GM12878 (cell line): ENCODE measurements around the gene SBF1. TPM values are rescaled to one million over a fixed set of nuclear protein-coding genes. Genes with fewer than 3 reads are reported as not detected.

Experiments used
- ATAC-seq: fragments of 200-7000 bp; cut with Tn5 transposase; 3 replicates; pipeline ENCODE4 v1.9.1; 2020; ENCODE audit warnings: mild to moderate bottlenecking, moderate library complexity
- BruUV-seq: library from RNA; stranded (reverse); fragments of 400-500 nt; replicated peaks from 2 replicates; lab custom pipeline; 2021; lab: Mats Ljungman, UMichigan
- CTCF ChIA-PET: fragments of 300-600 bp; sonication (Branson Sonifier 250); formaldehyde crosslinking; extraction: SDS; loops from one replicate; lab custom pipeline; 2021; ENCODE audit warnings: inconsistent platforms; lab: Yijun Ruan, JAX
- POLR2A ChIA-PET: fragments of 350-600 bp; formaldehyde crosslinking; extraction: SDS; loops from one replicate; lab custom pipeline; 2021; ENCODE audit warnings: inconsistent platforms; lab: Charles Lee
- RAD21 ChIA-PET: fragments of 300-600 bp; sonication (Branson Sonifier 250); formaldehyde crosslinking; loops from one replicate; lab custom pipeline; 2023; ENCODE audit warnings: antibody characterized with exemption; ENCODE audit not compliant: unreplicated experiment; lab: Charles Lee
- SMC1A ChIA-PET: fragments of 300-600 bp; sonication (Branson Sonifier 250); formaldehyde crosslinking; loops from one replicate; lab custom pipeline; 2023; ENCODE audit not compliant: unreplicated experiment, uncharacterized antibody; lab: Charles Lee
- DNase-seq: peaks from one replicate; pipeline ENCODE4 v3.0.0-alpha.2; 2011; ENCODE audit warnings: low read depth, low spot score
- FAIRE-seq: peaks from 3 replicates; lab custom pipeline; 2011; peaks lifted over from hg19 to GRCh38; lab: Jason Lieb, UNC
- H2AFZ ChIP-seq: 2 replicates; pipeline ENCODE4 v1.6.0; 2011; ENCODE audit warnings: low read depth, low read length, control low read depth; ENCODE audit not compliant: control insufficient read depth
- H3K27ac ChIP-seq: 2 replicates; pipeline ENCODE4 v1.5.1; 2011; ENCODE audit warnings: control low read depth; ENCODE audit not compliant: control insufficient read depth, insufficient read depth
- H3K27me3 ChIP-seq, 2 experiments: replicated peaks in 1 of 2; 2 replicates each; pipeline versions ENCODE4 v1.6.0 to v1.6.1; 2011; ENCODE audit warnings: low read length in 1 of 2; ENCODE audit not compliant: control insufficient read depth in 2 of 2, insufficient read depth in 2 of 2
- H3K36me3 ChIP-seq, 2 experiments: 2 replicates each; pipeline ENCODE4 v1.5.1; 2011; ENCODE audit warnings: low read length in 1 of 2; ENCODE audit not compliant: control insufficient read depth in 2 of 2, insufficient read depth in 2 of 2
- H3K4me1 ChIP-seq: 2 replicates; pipeline ENCODE4 v1.6.1; 2011; ENCODE audit warnings: mild to moderate bottlenecking, low read length, moderate library complexity, mixed read lengths; ENCODE audit not compliant: control insufficient read depth, insufficient read depth
- H3K4me2 ChIP-seq: 2 replicates; pipeline ENCODE4 v1.6.0; 2011; ENCODE audit warnings: control low read depth; ENCODE audit not compliant: control insufficient read depth, insufficient read depth
- H3K4me3 ChIP-seq: fragments of 200-600 bp; sonication (generic); 2 replicates; pipeline ENCODE4 v1.5.1; 2016
- H3K79me2 ChIP-seq: 2 replicates; pipeline ENCODE4 v1.6.0; 2011; ENCODE audit warnings: low read length; ENCODE audit not compliant: control insufficient read depth, insufficient read depth
- H3K9ac ChIP-seq: 2 replicates; pipeline ENCODE4 v1.8.0; 2011; ENCODE audit warnings: low read length, control low read depth, mixed read lengths; ENCODE audit not compliant: control insufficient read depth, insufficient read depth
- H3K9me3 ChIP-seq: replicated peaks from 3 replicates; pipeline ENCODE4 v1.5.1; 2011; ENCODE audit warnings: mild to moderate bottlenecking, low read length; ENCODE audit not compliant: control insufficient read depth, insufficient read depth
- H4K20me1 ChIP-seq: 2 replicates; pipeline ENCODE4 v1.6.0; 2011; ENCODE audit not compliant: control insufficient read depth, insufficient read depth
- EP300 ChIP-seq, 2 experiments: fragments of 150-350 bp in 1 of 2; IDR thresholded peaks; 2 replicates each; pipeline ENCODE4 v1.6.1; 2011 to 2012; ENCODE audit warnings: low read depth in 2 of 2, low read length in 2 of 2, borderline replicate concordance in 1 of 2, improper control_type of control experiment in 1 of 2, inconsistent platforms in 1 of 2; ENCODE audit not compliant: control insufficient read depth in 1 of 2
- GATAD2B ChIP-seq: fragments of 450-650 bp; conservative IDR thresholded peaks from 2 replicates; pipeline ENCODE4 v1.6.1; 2017; ENCODE audit warnings: low read depth, mild to moderate bottlenecking, moderate library complexity
- IRF4 ChIP-seq: IDR thresholded peaks from 2 replicates; pipeline ENCODE4 v1.6.1; 2011; ENCODE audit warnings: low read depth, low read length
- MEF2A ChIP-seq: IDR thresholded peaks from 2 replicates; pipeline ENCODE4 v1.6.1; 2011; ENCODE audit warnings: low read depth, mild to moderate bottlenecking, low read length, moderate library complexity; ENCODE audit not compliant: insufficient read depth
- NFYA ChIP-seq: IDR thresholded peaks from 2 replicates; pipeline ENCODE4 v1.6.1; 2011; ENCODE audit warnings: low read depth, mild to moderate bottlenecking, low read length, improper control_type of control experiment, borderline replicate concordance
- NFYB ChIP-seq: IDR thresholded peaks from 2 replicates; pipeline ENCODE4 v1.6.1; 2011; ENCODE audit warnings: low read depth, mild to moderate bottlenecking, low read length, improper control_type of control experiment, moderate library complexity; ENCODE audit not compliant: insufficient read depth
- PAX5 ChIP-seq: IDR thresholded peaks from 2 replicates; pipeline ENCODE4 v1.6.1; 2011; ENCODE audit warnings: low read depth, low read length, borderline replicate concordance
- PAX8 ChIP-seq: fragments of 450-650 bp; IDR thresholded peaks from 2 replicates; pipeline ENCODE4 v1.6.1; 2017; ENCODE audit warnings: mild to moderate bottlenecking, moderate library complexity
- PBX3 ChIP-seq: IDR thresholded peaks from 2 replicates; pipeline ENCODE4 v1.6.1; 2011; ENCODE audit warnings: mild to moderate bottlenecking, low read depth, low read length, moderate library complexity; ENCODE audit not compliant: insufficient replicate concordance
- YBX1 ChIP-seq: fragments of 450-650 bp; IDR thresholded peaks from 2 replicates; pipeline ENCODE4 v1.6.1; 2016; ENCODE audit warnings: antibody characterized with exemption
- YY1 ChIP-seq: IDR thresholded peaks from 2 replicates; pipeline ENCODE4 v1.6.1; 2011; ENCODE audit warnings: low read depth, mild to moderate bottlenecking, low read length
- ZNF217 ChIP-seq: fragments of 450-650 bp; IDR thresholded peaks from 2 replicates; pipeline ENCODE4 v1.6.1; 2017; ENCODE audit warnings: antibody characterized with exemption, mild to moderate bottlenecking
- WGBS: methylation state at CpG from one replicate; pipeline ENCODE4 v1.1.6; 2016; ENCODE audit warnings: low lambda C conversion rate; ENCODE audit not compliant: insufficient replicate concordance, insufficient coverage; ENCODE audit errors: missing lambda C conversion rate; 5-methylcytosine and 5-hydroxymethylcytosine counted together
- in situ Hi-C: fragments of 300-500 bp; cut with MboI; formaldehyde crosslinking; loops from 9 replicates; pipeline ENCODE4 v1.14.3; 2018; ENCODE audit warnings: mixed read lengths
- intact Hi-C: fragments of 100-400 bp; cut with micrococcal nuclease; formaldehyde crosslinking; loops from one replicate; pipeline ENCODE4 v1.14.2; 2022; ENCODE audit not compliant: unreplicated experiment
- polyA plus RNA-seq, 11 experiments: library from polyadenylated mRNA; depleted of rRNA in 4 of 11; unstranded in 6 of 11; stranded (reverse) in 5 of 11; fragments of >200 nt; fragmentation: Nextera tagmentation in 4 of 11; fragmentation: Illumina TruSeq in 1 of 11; extraction: Ambion mirVana in 4 of 11; extraction: Trizol in 1 of 11; gene quantifications; 1 replicate in 1 of 11; 2 replicates in 10 of 11; pipeline versions ENCODE4 v1.2.1 to v1.2.3, GENCODE V29; 2011 to 2016; ENCODE audit warnings: inconsistent platforms in 2 of 11, missing spikeins in 2 of 11, low read depth in 1 of 11
- total RNA-seq, 4 experiments: library from RNA; depleted of rRNA in 3 of 4; stranded (reverse); fragments of >200 nt in 3 of 4; fragmentation: Illumina TruSeq in 1 of 4; extraction: Trizol in 1 of 4; gene quantifications; 2 replicates each; pipeline versions ENCODE4 v1.2.1 to v1.2.3, GENCODE V29; 2013 to 2021

Gene SBF1
- total and polyA plus RNA-seq, 10 of the 15 experiments (the other 5 are each of a cell fraction or from before 2014, with no cell fraction given), result 0.23 to 95.0 (median 17.8) TPM

- Histone ChIP-seq H3K9ac (peak overlapping the region; percentile 16; the same call in 1 of the 2 replicates), H3K79me2 (peaks cover 55% of the 10 kb centered on the region), H3K27me3 (no peaks in the 10 kb centered on the region), H3K4me1 (peaks cover 54% of the 10 kb centered on the region), H3K4me3 (no peak overlapping the region), H3K4me2 (peak overlapping the region; percentile 99), H3K9me3 (no peaks in the 10 kb centered on the region), H3K27ac (no peak overlapping the region), H4K20me1 (no peaks in the 10 kb centered on the region), H3K36me3 (peaks cover 4 to 9% of the 10 kb centered on the region in 2 experiments; a peak in 2 of 4 replicates), H2AFZ (no peak overlapping the region)
- no TSS peak for BruUV-seq
- RAD21 ChIA-PET, result interaction anchor here (0.6 to 2.3 kb wide), 2 partner anchors 54 to 88 kb away, joined by 3 to 6 read pairs; partner anchors contain the start of gene SCO2
- ATAC-seq (no peak), FAIRE-seq (no peak), DNase-seq (no peak)
- POLR2A ChIA-PET, result interaction anchor here (0.6 to 2.2 kb wide), 3 partner anchors 36 to 194 kb away, joined by 4 to 6 read pairs (median 4); partner anchors contain the start of genes LMF2 and SCO2
- in situ Hi-C loops, result no loop called here
- intact Hi-C loops, result loop anchor here (10.0 kb wide), 1 partner anchor 227 kb away; the partner anchor contains the start of gene TUBGCP6
- WGBS, result 57% methylated on average over 5 of the region's 5 CpGs
- TF ChIP-seq NFYA, result no peak
- TF ChIP-seq PAX8, result no peak
- no peak for TF ChIP-seq EP300 (IDR thresholded peaks at IDR 0.05; ENCODE audit: borderline replicate concordance in 1 of 2, control insufficient read depth in 1 of 2, low read depth in 2 of 2, low read length in 2 of 2)
- TF ChIP-seq ZNF217, result no peak
- TF ChIP-seq NFYB, result no peak
- no peak for TF ChIP-seq PBX3
- no peak for TF ChIP-seq GATAD2B
- TF ChIP-seq PAX5, result no peak
- TF ChIP-seq IRF4, result no peak
- no peak for TF ChIP-seq YBX1
- TF ChIP-seq YY1, result no peak
- TF ChIP-seq MEF2A, result no peak
- CTCF ChIA-PET, result interaction anchor here (1.0 to 2.9 kb wide), 6 partner anchors 8 to 231 kb away, joined by 4 to 16 read pairs (median 8); no protein-coding TSS in a partner anchor
- SMC1A ChIA-PET, result interaction anchor here (1.6 kb wide), 1 partner anchor 26 kb away, joined by 5 read pairs; no protein-coding TSS in a partner anchor
Measured at GRCh38 chr22:50471962-50472361, 2.9 kb downstream of the SBF1 start.
